K562 (cell line): ENCODE data around the gene EEF1B2. TPM values are rescaled to one million over a fixed set of nuclear protein-coding genes. Genes with fewer than 3 reads are reported as not detected.
A peak's percentile ranks its signal among the peaks of the same experiment; 100 is the strongest.

Experiments used
- BHLHE40 ChIP-seq: IDR thresholded peaks from 2 replicates; pipeline ENCODE4 v1.6.1; 2011; ENCODE audit warnings: low read length, improper control_type of control experiment
- BRCA1 ChIP-seq, 2 experiments: fragments of 450-650 bp in 1 of 2; sonication (generic) in 1 of 2; formaldehyde crosslinking in 1 of 2; IDR thresholded peaks; 2 replicates each; pipeline versions ENCODE4 v1.5.0 to v1.6.1; 2017 to 2020; ENCODE audit warnings: mild to moderate bottlenecking in 1 of 2, missing genetic modification reagents in 1 of 2
- BRF1 ChIP-seq: IDR thresholded peaks from 3 replicates; pipeline ENCODE4 v1.6.1; 2011; ENCODE audit warnings: borderline replicate concordance, mild to moderate bottlenecking; ENCODE audit not compliant: insufficient read length; ENCODE audit errors: extremely low read depth
- CBFA2T3 ChIP-seq: fragments of 450-650 bp; IDR thresholded peaks from 2 replicates; pipeline ENCODE4 v1.6.1; 2017
- CREBBP ChIP-seq: IDR thresholded peaks from one replicate; pipeline ENCODE4 v1.6.1; 2012; ENCODE audit warnings: low read depth, mild to moderate bottlenecking, control low read depth, inconsistent platforms, low read length
- ESRRA ChIP-seq: fragments of 450-650 bp; IDR thresholded peaks from 2 replicates; pipeline ENCODE4 v1.6.1; 2014; ENCODE audit warnings: low read depth, mild to moderate bottlenecking, moderate library complexity, borderline replicate concordance
- ETV5 ChIP-seq: sonication (generic); formaldehyde crosslinking; IDR thresholded peaks from 2 replicates; pipeline ENCODE4 v1.4.0; 2020; ENCODE audit warnings: low read depth, mild to moderate bottlenecking, missing genetic modification reagents
- FOXA3 ChIP-seq, 2 experiments: fragments of 450-650 bp in 1 of 2; sonication (generic) in 1 of 2; formaldehyde crosslinking; IDR thresholded peaks in 1 of 2; conservative IDR thresholded peaks in 1 of 2; 2 replicates each; pipeline versions ENCODE4 v1.4.0 to v1.8.0; 2020 to 2022; ENCODE audit warnings: mild to moderate bottlenecking in 2 of 2, missing genetic modification reagents in 1 of 2
- ILK ChIP-seq: fragments of 450-650 bp; IDR thresholded peaks from 2 replicates; pipeline ENCODE4 v1.6.1; 2016; ENCODE audit warnings: missing genetic modification characterization, low read depth, mild to moderate bottlenecking, missing compliant biosample characterization, moderate library complexity, borderline replicate concordance
- MCM5 ChIP-seq: fragments of 450-650 bp; IDR thresholded peaks from 2 replicates; pipeline ENCODE4 v1.6.1; 2016; ENCODE audit warnings: low read depth
- MYBL2 ChIP-seq, 2 experiments: fragments of 450-650 bp in 1 of 2; sonication (generic) in 1 of 2; formaldehyde crosslinking in 1 of 2; IDR thresholded peaks; 2 replicates each; pipeline versions ENCODE4 v1.6.1 to v1.8.1; 2017 to 2022; ENCODE audit warnings: borderline replicate concordance in 1 of 2, inconsistent platforms in 1 of 2, low read depth in 1 of 2, mild to moderate bottlenecking in 1 of 2, missing genetic modification reagents in 1 of 2, moderate library complexity in 1 of 2
- PRMT5 ChIP-seq: sonication (generic); formaldehyde crosslinking; IDR thresholded peaks from 2 replicates; pipeline ENCODE4 v1.5.0; 2020; ENCODE audit warnings: missing genetic modification reagents
- RBFOX2 ChIP-seq: fragments of 200-400 bp; formaldehyde crosslinking; IDR thresholded peaks from 2 replicates; pipeline ENCODE4 v1.6.1; 2017; ENCODE audit warnings: low read depth, mild to moderate bottlenecking, low read length, moderate library complexity
- SAP30 ChIP-seq: fragments of 200-600 bp; sonication (generic); IDR thresholded peaks from 2 replicates; pipeline ENCODE4 v1.6.1; 2012; ENCODE audit warnings: borderline replicate concordance, low read depth, mild to moderate bottlenecking, moderate library complexity, low read length, control low read depth, inconsistent platforms; ENCODE audit not compliant: insufficient read depth, poor library complexity, severe bottlenecking
- SMAD1 ChIP-seq: fragments of 150-350 bp; IDR thresholded peaks from 2 replicates; pipeline ENCODE4 v1.6.1; 2014; ENCODE audit warnings: low read length, low read depth; ENCODE audit not compliant: partially characterized antibody
- SP1 ChIP-seq: sonication (generic); formaldehyde crosslinking; IDR thresholded peaks from 2 replicates; pipeline ENCODE4 v1.8.1; 2022; ENCODE audit warnings: mild to moderate bottlenecking, missing genetic modification reagents
- TEAD2 ChIP-seq: fragments of 450-650 bp; IDR thresholded peaks from 2 replicates; pipeline ENCODE4 v1.6.1; 2016; ENCODE audit warnings: missing genetic modification characterization, control low read depth, missing compliant biosample characterization
- TSC22D4 ChIP-seq: fragments of 450-650 bp; IDR thresholded peaks from 2 replicates; pipeline ENCODE4 v1.6.1; 2016; ENCODE audit warnings: missing genetic modification characterization, missing biosample characterization, control low read depth
- ZBTB26 ChIP-seq: fragments of 450-650 bp; formaldehyde crosslinking; IDR thresholded peaks from 2 replicates; pipeline ENCODE4 v1.4.0; 2022; ENCODE audit warnings: missing genetic modification characterization
- ZNF232 ChIP-seq: sonication (generic); formaldehyde crosslinking; IDR thresholded peaks from 2 replicates; pipeline ENCODE4 v1.8.0; 2022; ENCODE audit warnings: mild to moderate bottlenecking, missing genetic modification reagents
- ZSCAN32 ChIP-seq: fragments of 450-650 bp; formaldehyde crosslinking; IDR thresholded peaks from 2 replicates; pipeline ENCODE4 v1.4.0; 2020; ENCODE audit warnings: mild to moderate bottlenecking, moderate library complexity
- polyA plus RNA-seq, 8 experiments: library from polyadenylated mRNA; depleted of rRNA in 4 of 8; stranded (reverse) in 5 of 8; unstranded in 3 of 8; fragments of >200 nt; fragmentation: Nextera tagmentation in 2 of 8; fragmentation: Illumina TruSeq in 1 of 8; extraction: Ambion mirVana in 2 of 8; extraction: Trizol in 1 of 8; gene quantifications; 2 replicates each; pipeline versions ENCODE4 v1.2.1 to v1.2.3, GENCODE V29; 2011 to 2014; ENCODE audit warnings: inconsistent platforms in 1 of 8, missing spikeins in 1 of 8
- total RNA-seq, 7 experiments: library from RNA; depleted of rRNA in 6 of 7; stranded (reverse); fragments of >200 nt in 6 of 7; fragmentation: Illumina TruSeq in 2 of 7; extraction: Trizol in 2 of 7; gene quantifications; 2 replicates each; pipeline versions ENCODE4 v1.2.1 to v1.2.3, GENCODE V29; 2011 to 2021; ENCODE audit warnings: low replicate concordance in 1 of 7
- TF ChIP-seq, protein P1 (sequence below): IDR thresholded peaks from 2 replicates; pipeline ENCODE4 v1.6.1; 2011; ENCODE audit warnings: borderline replicate concordance, low read depth, mild to moderate bottlenecking, moderate library complexity, low read length; ENCODE audit not compliant: insufficient read depth, poor library complexity, severe bottlenecking
- TF ChIP-seq, protein P2 (sequence below): fragments of 250-450 bp; sonication (Bioruptor Pico); IDR thresholded peaks from 2 replicates; pipeline ENCODE4 v1.5.0; 2022; ENCODE audit warnings: mild to moderate bottlenecking

Gene EEF1B2
- total and polyA plus RNA-seq, 9 of the 15 experiments (the other 6 are each of a cell fraction or from before 2014, with no cell fraction given): 522 to 1,148 (median 893) TPM

DNA sequence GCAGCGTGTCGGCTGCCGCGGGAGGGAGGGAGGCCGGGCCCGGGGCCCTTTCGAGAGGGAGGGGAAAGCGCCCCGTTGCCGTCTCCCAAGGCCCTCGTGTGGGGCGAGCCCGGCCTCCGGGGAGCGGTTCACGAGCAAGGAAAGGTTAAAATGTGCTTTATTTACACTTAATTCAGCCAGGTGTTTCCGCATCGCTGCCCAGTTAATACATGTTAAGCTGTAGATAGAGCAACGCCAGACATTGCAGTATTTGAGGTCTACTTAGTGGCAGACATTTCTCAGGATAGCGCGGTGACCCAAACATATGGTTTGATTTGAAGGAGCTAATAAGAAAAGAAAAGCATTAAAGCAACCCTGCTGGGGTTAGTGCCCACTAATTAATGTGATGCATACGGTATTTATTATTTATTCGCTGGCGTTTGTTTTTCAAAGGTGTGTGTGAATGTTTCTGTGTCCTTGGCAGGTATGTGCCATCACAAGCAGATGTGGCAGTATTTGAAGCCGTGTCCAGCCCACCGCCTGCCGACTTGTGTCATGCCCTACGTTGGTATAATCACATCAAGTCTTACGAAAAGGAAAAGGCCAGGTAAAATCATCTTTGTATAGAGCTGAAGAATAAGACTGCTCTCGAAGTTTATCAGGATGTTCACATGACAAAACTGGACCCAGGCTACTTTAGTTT lies 571 bp downstream of the EEF1B2 start (continued):
- TF ChIP-seq, protein P1, sequence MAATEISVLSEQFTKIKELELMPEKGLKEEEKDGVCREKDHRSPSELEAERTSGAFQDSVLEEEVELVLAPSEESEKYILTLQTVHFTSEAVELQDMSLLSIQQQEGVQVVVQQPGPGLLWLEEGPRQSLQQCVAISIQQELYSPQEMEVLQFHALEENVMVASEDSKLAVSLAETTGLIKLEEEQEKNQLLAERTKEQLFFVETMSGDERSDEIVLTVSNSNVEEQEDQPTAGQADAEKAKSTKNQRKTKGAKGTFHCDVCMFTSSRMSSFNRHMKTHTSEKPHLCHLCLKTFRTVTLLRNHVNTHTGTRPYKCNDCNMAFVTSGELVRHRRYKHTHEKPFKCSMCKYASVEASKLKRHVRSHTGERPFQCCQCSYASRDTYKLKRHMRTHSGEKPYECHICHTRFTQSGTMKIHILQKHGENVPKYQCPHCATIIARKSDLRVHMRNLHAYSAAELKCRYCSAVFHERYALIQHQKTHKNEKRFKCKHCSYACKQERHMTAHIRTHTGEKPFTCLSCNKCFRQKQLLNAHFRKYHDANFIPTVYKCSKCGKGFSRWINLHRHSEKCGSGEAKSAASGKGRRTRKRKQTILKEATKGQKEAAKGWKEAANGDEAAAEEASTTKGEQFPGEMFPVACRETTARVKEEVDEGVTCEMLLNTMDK: no peak
- TF ChIP-seq BHLHE40 (no peak), TEAD2 (tag) (no peak), ZSCAN32 (CRISPR knock-in tag) (no peak), ZNF232 (no peak), PRMT5 (CRISPR knock-in tag) (no peak), ETV5 (CRISPR knock-in tag) (no peak), FOXA3 (CRISPR knock-in tag; conservative IDR thresholded peaks at IDR 0.05 in 1 of 2, IDR thresholded peaks at IDR 0.05 in 1 of 2) (no peak), MCM5 (no peak), CBFA2T3 (no peak), CREBBP (no peak), MYBL2 (IDR thresholded peaks at IDR 0.05; ENCODE audit: low read depth) (no peak), MYBL2 (CRISPR knock-in tag; IDR thresholded peaks at IDR 0.05; ENCODE audit: borderline replicate concordance) (no peak), BRF1 (no peak), SAP30 (peak; percentile 5), RBFOX2 (peak; percentile 76), ZBTB26 (CRISPR knock-in tag) (no peak), SP1 (CRISPR knock-in tag) (no peak), ESRRA (no peak), TSC22D4 (tag) (no peak), SMAD1 (no peak), ILK (tag) (no peak), BRCA1 (IDR thresholded peaks at IDR 0.05) (no peak), BRCA1 (CRISPR knock-in tag; IDR thresholded peaks at IDR 0.05) (no peak)
- TF ChIP-seq, protein P2, sequence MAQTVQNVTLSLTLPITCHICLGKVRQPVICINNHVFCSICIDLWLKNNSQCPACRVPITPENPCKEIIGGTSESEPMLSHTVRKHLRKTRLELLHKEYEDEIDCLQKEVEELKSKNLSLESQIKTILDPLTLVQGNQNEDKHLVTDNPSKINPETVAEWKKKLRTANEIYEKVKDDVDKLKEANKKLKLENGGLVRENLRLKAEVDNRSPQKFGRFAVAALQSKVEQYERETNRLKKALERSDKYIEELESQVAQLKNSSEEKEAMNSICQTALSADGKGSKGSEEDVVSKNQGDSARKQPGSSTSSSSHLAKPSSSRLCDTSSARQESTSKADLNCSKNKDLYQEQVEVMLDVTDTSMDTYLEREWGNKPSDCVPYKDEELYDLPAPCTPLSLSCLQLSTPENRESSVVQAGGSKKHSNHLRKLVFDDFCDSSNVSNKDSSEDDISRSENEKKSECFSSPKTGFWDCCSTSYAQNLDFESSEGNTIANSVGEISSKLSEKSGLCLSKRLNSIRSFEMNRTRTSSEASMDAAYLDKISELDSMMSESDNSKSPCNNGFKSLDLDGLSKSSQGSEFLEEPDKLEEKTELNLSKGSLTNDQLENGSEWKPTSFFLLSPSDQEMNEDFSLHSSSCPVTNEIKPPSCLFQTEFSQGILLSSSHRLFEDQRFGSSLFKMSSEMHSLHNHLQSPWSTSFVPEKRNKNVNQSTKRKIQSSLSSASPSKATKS (CRISPR knock-in tag): no peak
